H1 (cell line): ENCODE measurements around the gene NEDD4. TPM values are rescaled to one million over a fixed set of nuclear protein-coding genes. Genes with fewer than 3 reads are reported as not detected.

Experiments
- CTCF ChIA-PET: fragments of 300-600 bp; sonication (Branson Sonifier 250); formaldehyde crosslinking; loops from one replicate; lab custom pipeline; 2021; ENCODE audit not compliant: partially characterized antibody; lab: Charles Lee
- POLR2A ChIA-PET: fragments of 300-600 bp; sonication (Branson Sonifier 250); formaldehyde crosslinking; loops from one replicate; lab custom pipeline; 2021; ENCODE audit warnings: inconsistent platforms; ENCODE audit not compliant: partially characterized antibody; lab: Charles Lee
- DNase-seq, 2 experiments: peaks; one replicate each; pipeline versions ENCODE4 v3.0.0 to v3.0.0-alpha.2; 2010 to 2022; ENCODE audit warnings: low spot score in 2 of 2, low read depth in 1 of 2, mixed read lengths in 1 of 2
- FAIRE-seq: peaks from 2 replicates; lab custom pipeline; 2011; peaks lifted over from hg19 to GRCh38; lab: Jason Lieb, UNC
- H2AFZ ChIP-seq: 2 replicates; pipeline ENCODE4 v1.8.1; 2012; ENCODE audit warnings: low read length, inconsistent platforms
- H2AK5ac ChIP-seq: 2 replicates; pipeline ENCODE4 v1.6.1; 2013; ENCODE audit warnings: low read depth, low read length
- H2BK120ac ChIP-seq: replicated peaks from 2 replicates; pipeline ENCODE3; 2013; ENCODE audit warnings: low read depth, low read length, inconsistent platforms
- H2BK12ac ChIP-seq: 2 replicates; pipeline ENCODE4 v1.6.1; 2013; ENCODE audit warnings: low read depth, low read length
- H2BK15ac ChIP-seq: 2 replicates; pipeline ENCODE4 v1.6.1; 2013; ENCODE audit warnings: low read length
- H2BK20ac ChIP-seq: 2 replicates; pipeline ENCODE4 v1.6.1; 2013; ENCODE audit warnings: low read length
- H2BK5ac ChIP-seq: 2 replicates; pipeline ENCODE4 v1.6.1; 2013; ENCODE audit warnings: low read depth, low read length
- H3K14ac ChIP-seq: 2 replicates; pipeline ENCODE4 v1.6.1; 2013; ENCODE audit warnings: inconsistent platforms; ENCODE audit not compliant: insufficient read length
- H3K18ac ChIP-seq: 2 replicates; pipeline ENCODE4 v1.6.1; 2013; ENCODE audit warnings: low read length; ENCODE audit errors: extremely low read depth
- H3K23ac ChIP-seq: 2 replicates; pipeline ENCODE4 v1.6.1; 2013; ENCODE audit warnings: inconsistent platforms; ENCODE audit not compliant: insufficient read length
- H3K23me2 ChIP-seq: 2 replicates; pipeline ENCODE4 v1.6.1; 2013; ENCODE audit warnings: low read depth, low read length
- H3K27ac ChIP-seq: 2 replicates; pipeline ENCODE4 v1.6.1; 2011; ENCODE audit warnings: low read depth, low read length, inconsistent platforms
- H3K27me3 ChIP-seq, 4 experiments: replicated peaks in 1 of 4; 1 replicate in 1 of 4; 2 replicates in 3 of 4; pipeline versions ENCODE4 v1.6.1 to v1.8.1; 2011 to 2013; ENCODE audit warnings: low read length in 3 of 4, mild to moderate bottlenecking in 3 of 4, inconsistent platforms in 2 of 4, mixed read lengths in 2 of 4, moderate library complexity in 1 of 4; ENCODE audit not compliant: control insufficient read depth in 3 of 4, insufficient read depth in 3 of 4; ENCODE audit errors: extremely low read depth in 1 of 4
- H3K36me3 ChIP-seq, 4 experiments: 2 replicates each; pipeline versions ENCODE4 v1.6.1 to v1.8.1; 2011 to 2013; ENCODE audit warnings: mild to moderate bottlenecking in 4 of 4, low read length in 3 of 4, moderate library complexity in 2 of 4, control low read depth in 1 of 4, inconsistent platforms in 1 of 4; ENCODE audit not compliant: insufficient read depth in 4 of 4, control insufficient read depth in 2 of 4
- H3K4ac ChIP-seq: replicated peaks from 2 replicates; pipeline ENCODE3; 2013; ENCODE audit warnings: low read length, low read depth, mixed read lengths, inconsistent platforms; ENCODE audit not compliant: insufficient read length
- H3K4me1 ChIP-seq, 4 experiments: replicated peaks in 1 of 4; 1 replicate in 1 of 4; 2 replicates in 3 of 4; pipeline versions ENCODE4 v1.6.1 to v1.8.1; 2011 to 2013; ENCODE audit warnings: low read length in 3 of 4, inconsistent platforms in 2 of 4, mixed read lengths in 1 of 4; ENCODE audit not compliant: insufficient read depth in 4 of 4, control insufficient read depth in 3 of 4
- H3K4me2 ChIP-seq, 2 experiments: 2 replicates each; pipeline versions ENCODE4 v1.6.1 to v1.8.1; 2011 to 2013; ENCODE audit warnings: low read depth in 2 of 2, low read length in 2 of 2, control low read depth in 1 of 2, inconsistent platforms in 1 of 2, mild to moderate bottlenecking in 1 of 2; ENCODE audit not compliant: insufficient read depth in 1 of 2
- H3K4me3 ChIP-seq, 4 experiments: fragments of 200-600, 300-600 bp in 1 of 4; sonication (generic), shearing (Covaris generic), sonication (Bioruptor Twin) in 1 of 4; 2 replicates each; pipeline versions ENCODE4 v1.5.1 to v1.8.1; 2011 to 2016; ENCODE audit warnings: low read length in 4 of 4, low read depth in 3 of 4, control low read depth in 2 of 4, inconsistent platforms in 2 of 4, mild to moderate bottlenecking in 2 of 4, mixed read lengths in 1 of 4, moderate library complexity in 1 of 4; ENCODE audit not compliant: insufficient read depth in 2 of 4; ENCODE audit errors: extremely low read depth in 1 of 4
- H3K56ac ChIP-seq: replicated peaks from 2 replicates; pipeline ENCODE3; 2013; ENCODE audit warnings: low read depth, mild to moderate bottlenecking, mixed read lengths, low read length, inconsistent platforms; ENCODE audit not compliant: insufficient read length
- H3K79me1 ChIP-seq: 2 replicates; pipeline ENCODE4 v1.6.1; 2013; ENCODE audit warnings: low read depth, low read length, control low read depth
- H3K79me2 ChIP-seq, 2 experiments: 2 replicates each; pipeline versions ENCODE4 v1.6.1 to v1.8.1; 2012 to 2013; ENCODE audit warnings: low read length in 2 of 2, mild to moderate bottlenecking in 2 of 2, inconsistent platforms in 1 of 2; ENCODE audit not compliant: insufficient read depth in 2 of 2, control insufficient read depth in 1 of 2
- H3K9ac ChIP-seq, 4 experiments: replicated peaks in 1 of 4; 1 replicate in 1 of 4; 2 replicates in 3 of 4; pipeline versions ENCODE4 v1.6.1 to v1.8.1; 2011 to 2013; ENCODE audit warnings: low read depth in 3 of 4, low read length in 3 of 4, control low read depth in 2 of 4, mild to moderate bottlenecking in 2 of 4, moderate library complexity in 2 of 4, inconsistent platforms in 1 of 4; ENCODE audit errors: extremely low read depth in 1 of 4
- H3K9me3 ChIP-seq, 2 experiments: 2 replicates each; pipeline versions ENCODE4 v1.6.1 to v1.8.1; 2012 to 2013; ENCODE audit warnings: mild to moderate bottlenecking in 2 of 2, moderate library complexity in 2 of 2, control low read depth in 1 of 2, inconsistent platforms in 1 of 2, low read depth in 1 of 2, low read length in 1 of 2, mixed read lengths in 1 of 2; ENCODE audit not compliant: insufficient read depth in 2 of 2
- H4K20me1 ChIP-seq, 2 experiments: replicated peaks in 1 of 2; 2 replicates each; pipeline versions ENCODE3 to v1.8.1; 2011 to 2013; ENCODE audit warnings: inconsistent platforms in 2 of 2, low read length in 2 of 2, mild to moderate bottlenecking in 1 of 2; ENCODE audit not compliant: insufficient read depth in 2 of 2, control insufficient read depth in 1 of 2
- H4K5ac ChIP-seq: 2 replicates; pipeline ENCODE4 v1.6.1; 2013; ENCODE audit warnings: low read length, low read depth, mixed read lengths, inconsistent platforms; ENCODE audit not compliant: insufficient read length
- H4K8ac ChIP-seq: 2 replicates; pipeline ENCODE4 v1.8.0; 2013; ENCODE audit warnings: mild to moderate bottlenecking, moderate library complexity, low read length, inconsistent platforms; ENCODE audit not compliant: insufficient read depth; ENCODE audit errors: extremely low read depth
- H4K91ac ChIP-seq: replicated peaks from 2 replicates; pipeline ENCODE3; 2013; ENCODE audit warnings: low read length, mixed read lengths, inconsistent platforms; ENCODE audit not compliant: insufficient read length
- BCL11A ChIP-seq, 2 experiments: IDR thresholded peaks; one replicate each; pipeline ENCODE4 v1.6.1; 2011; ENCODE audit warnings: low read depth in 2 of 2, low read length in 2 of 2, mild to moderate bottlenecking in 2 of 2
- EGR1 ChIP-seq: IDR thresholded peaks from 2 replicates; pipeline ENCODE4 v1.6.1; 2011; ENCODE audit warnings: low read depth, low read length, borderline replicate concordance
- HDAC6 ChIP-seq: IDR thresholded peaks from one replicate; pipeline ENCODE4 v1.7.1; 2012; ENCODE audit warnings: low read depth, mild to moderate bottlenecking, inconsistent platforms, low read length, moderate library complexity
- RAD21 ChIP-seq, 2 experiments: IDR thresholded peaks in 1 of 2; conservative IDR thresholded peaks in 1 of 2; 2 replicates each; pipeline ENCODE4 v1.6.1; 2011; ENCODE audit warnings: low read depth in 2 of 2, low read length in 2 of 2, improper control_type of control experiment in 1 of 2, inconsistent platforms in 1 of 2, mild to moderate bottlenecking in 1 of 2, moderate library complexity in 1 of 2
- SAP30 ChIP-seq: fragments of 300-600 bp; sonication (generic); IDR thresholded peaks from 2 replicates; pipeline ENCODE4 v1.7.1; 2012; ENCODE audit warnings: low read length, moderate library complexity, mild to moderate bottlenecking, inconsistent platforms; ENCODE audit not compliant: insufficient read depth, insufficient replicate concordance
- SIX5 ChIP-seq: IDR thresholded peaks from 2 replicates; pipeline ENCODE4 v1.6.1; 2011; ENCODE audit warnings: mild to moderate bottlenecking, low read depth, low read length
- SP1 ChIP-seq: IDR thresholded peaks from 2 replicates; pipeline ENCODE4 v1.6.1; 2011; ENCODE audit warnings: low read depth, low read length
- SP2 ChIP-seq: IDR thresholded peaks from 2 replicates; pipeline ENCODE4 v1.6.1; 2012; ENCODE audit warnings: mild to moderate bottlenecking, low read length, inconsistent platforms
- SRF ChIP-seq: IDR thresholded peaks from 2 replicates; pipeline ENCODE4 v1.6.1; 2011; ENCODE audit warnings: mild to moderate bottlenecking, low read depth, low read length, moderate library complexity
- WGBS, 2 experiments: shearing (Covaris generic) in 1 of 2; methylation state at CpG; one replicate each; pipeline versions ENCODE4 v1.1.6 to v1.1.7; 2013 to 2015; ENCODE audit warnings: low lambda C conversion rate in 2 of 2, mixed read lengths in 2 of 2, inconsistent platforms in 1 of 2, low coverage in 1 of 2, missing lambda C conversion rate in 1 of 2; ENCODE audit not compliant: insufficient replicate concordance in 2 of 2, insufficient coverage in 1 of 2, insufficient read length in 1 of 2; ENCODE audit errors: extremely low coverage in 1 of 2, missing lambda C conversion rate in 1 of 2; 5-methylcytosine and 5-hydroxymethylcytosine counted together
- polyA plus RNA-seq, 7 experiments: library from polyadenylated mRNA; depleted of rRNA in 3 of 7; stranded (reverse) in 5 of 7; unstranded in 2 of 7; fragments of >200 nt in 5 of 7; fragments of 200-250 nt in 2 of 7; gene quantifications; 1 replicate in 5 of 7; 2 replicates in 1 of 7; 4 replicates in 1 of 7; pipeline versions ENCODE4 v1.2.1 to v1.2.3, GENCODE V29; 2011 to 2013; ENCODE audit warnings: missing spikeins in 2 of 7, mixed read lengths in 2 of 7
- total RNA-seq: library from RNA; stranded (reverse); fragmentation: NEBNext Ultra II Directional; extraction: Animal tissue kit (Norgen Biotek cat#: 25700); gene quantifications from 2 replicates; pipeline ENCODE4 v1.2.1, GENCODE V29; 2021
- TF ChIP-seq, protein P1 (sequence below): IDR thresholded peaks from 2 replicates; pipeline ENCODE4 v1.6.1; 2012; ENCODE audit warnings: inconsistent platforms

NEDD4 gene
- total and polyA plus RNA-seq, 2 of the 8 experiments (the other 6 are each of a cell fraction or from before 2014, with no cell fraction given), result 0.95 to 3.9 TPM

DNA sequence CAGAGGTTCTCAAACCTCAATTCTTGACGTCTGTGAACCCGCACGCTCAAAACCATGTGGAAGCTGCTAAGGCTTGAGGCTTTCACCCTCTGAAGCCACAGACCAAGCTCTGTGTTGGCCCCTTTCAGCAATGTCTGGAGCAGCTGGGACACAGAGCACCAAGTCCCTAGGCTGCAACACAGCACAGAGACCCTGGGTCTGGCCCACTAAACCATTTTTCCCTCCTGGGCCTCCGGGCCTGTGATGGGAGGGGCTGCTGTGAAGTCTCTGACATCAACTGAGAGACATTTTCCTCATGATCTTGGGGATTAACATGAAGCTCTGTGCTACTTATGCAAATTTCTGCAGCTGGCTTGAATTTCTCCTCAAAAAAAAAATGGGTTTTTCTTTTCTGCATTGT lies 21.3 kb upstream of the NEDD4 start:
- ChIA-PET POLR2A (no interaction called here), CTCF (no interaction called here)
- TF ChIP-seq SRF, result no peak
- no peak for TF ChIP-seq EGR1
- no peak for TF ChIP-seq SIX5
- no peak for TF ChIP-seq SAP30
- TF ChIP-seq BCL11A (IDR thresholded peaks at IDR 0.05; ENCODE audit: low read depth in 2 of 2, low read length in 2 of 2), result no peak
- no peak for TF ChIP-seq HDAC6
- no peak for TF ChIP-seq SP1
- TF ChIP-seq, protein P1, sequence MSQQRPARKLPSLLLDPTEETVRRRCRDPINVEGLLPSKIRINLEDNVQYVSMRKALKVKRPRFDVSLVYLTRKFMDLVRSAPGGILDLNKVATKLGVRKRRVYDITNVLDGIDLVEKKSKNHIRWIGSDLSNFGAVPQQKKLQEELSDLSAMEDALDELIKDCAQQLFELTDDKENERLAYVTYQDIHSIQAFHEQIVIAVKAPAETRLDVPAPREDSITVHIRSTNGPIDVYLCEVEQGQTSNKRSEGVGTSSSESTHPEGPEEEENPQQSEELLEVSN, result no peak
- TF ChIP-seq SP2, result no peak
- TF ChIP-seq RAD21 (IDR thresholded peaks at IDR 0.05 in 1 of 2, conservative IDR thresholded peaks at IDR 0.05 in 1 of 2; ENCODE audit: low read depth in 2 of 2, low read length in 2 of 2), result no peak

More for the DNA sequence above, 21.3 kb upstream of the NEDD4 start:
- Histone ChIP-seq H3K9me3 (peaks cover 3 to 9% of the 10 kb centered on the region in 2 experiments; a peak in 3 of 4 replicates), H3K36me3 (no peaks in the 10 kb centered on the region), H2AFZ (no peak overlapping the region), H2BK20ac (no peak overlapping the region), H3K56ac (no peak overlapping the region), H3K14ac (no peak overlapping the region), H3K79me2 (no peaks in the 10 kb centered on the region), H3K23ac (no peak overlapping the region), H3K23me2 (no peaks in the 10 kb centered on the region), H4K91ac (no peak overlapping the region), H2BK5ac (no peak overlapping the region), H3K9ac (no peak overlapping the region), H4K8ac (no peak overlapping the region), H3K79me1 (no peaks in the 10 kb centered on the region), H3K27me3 (no peaks in the 10 kb centered on the region), H2BK15ac (no peak overlapping the region), H2AK5ac (no peak overlapping the region), H3K27ac (no peak overlapping the region), H4K5ac (no peak overlapping the region), H3K18ac (no peak overlapping the region), H3K4me3 (no peak overlapping the region), H4K20me1 (no peaks in the 10 kb centered on the region), H3K4me1 (no peaks in the 10 kb centered on the region), H2BK12ac (no peak overlapping the region), H3K4ac (no peak overlapping the region), H2BK120ac (no peak overlapping the region), H3K4me2 (no peak overlapping the region)
- 95% methylated on average over 4 of the region's 4 CpGs; no CpG with 5 or more reads in 1 of the 2 experiments for WGBS, 2 experiments
- FAIRE-seq (no peak), DNase-seq (no peak)
